Adrenal gland (tissue), 5 donors: ENCODE results near the gene WDR45.

Experiments
- POLR2A ChIP-seq, 2 donors: fragments of 450-650 bp; IDR thresholded peaks; one replicate each; pipeline ENCODE4 v1.6.1; 2017; ENCODE audit warnings: antibody characterized with exemption in 2 of 2, mild to moderate bottlenecking in 2 of 2, moderate library complexity in 1 of 2
- TF ChIP-seq, protein P1 (sequence below), 6 experiments: fragments of 450-650 bp in 4 of 6; fragments of 200-600 bp in 2 of 6; sonication (generic) in 1 of 6; IDR thresholded peaks; 1 replicate in 5 of 6; 2 replicates in 1 of 6; pipeline versions ENCODE4 v1.5.1 to v1.8.0; 2016 to 2021; ENCODE audit warnings: antibody characterized with exemption in 6 of 6, mild to moderate bottlenecking in 2 of 6, moderate library complexity in 1 of 6
- donor health status: DM: no; HTN: no; CAD: no.

DNA sequence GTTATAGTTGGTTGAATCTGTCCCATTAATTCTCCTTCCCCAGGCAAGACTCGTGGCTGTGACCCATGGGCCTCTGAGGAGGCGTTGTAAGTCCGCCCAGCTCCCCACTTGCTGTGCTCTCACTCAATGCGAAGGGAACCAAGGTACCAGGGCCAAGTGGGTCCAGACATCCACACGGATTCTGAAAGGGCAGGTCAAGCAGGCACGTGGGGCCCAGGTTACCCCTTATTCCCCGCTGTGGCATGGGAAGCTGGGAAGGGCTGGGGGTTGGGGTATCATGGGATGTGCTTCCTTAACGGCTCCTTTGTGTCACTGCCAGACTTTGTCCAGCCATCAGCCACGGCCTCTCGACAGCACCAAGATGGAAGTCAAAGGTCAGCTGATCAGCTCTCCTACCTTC, 17.8 kb downstream of the WDR45 start:
- TF ChIP-seq POLR2A (IDR thresholded peaks at IDR 0.05), result no peak
- TF ChIP-seq, protein P1, sequence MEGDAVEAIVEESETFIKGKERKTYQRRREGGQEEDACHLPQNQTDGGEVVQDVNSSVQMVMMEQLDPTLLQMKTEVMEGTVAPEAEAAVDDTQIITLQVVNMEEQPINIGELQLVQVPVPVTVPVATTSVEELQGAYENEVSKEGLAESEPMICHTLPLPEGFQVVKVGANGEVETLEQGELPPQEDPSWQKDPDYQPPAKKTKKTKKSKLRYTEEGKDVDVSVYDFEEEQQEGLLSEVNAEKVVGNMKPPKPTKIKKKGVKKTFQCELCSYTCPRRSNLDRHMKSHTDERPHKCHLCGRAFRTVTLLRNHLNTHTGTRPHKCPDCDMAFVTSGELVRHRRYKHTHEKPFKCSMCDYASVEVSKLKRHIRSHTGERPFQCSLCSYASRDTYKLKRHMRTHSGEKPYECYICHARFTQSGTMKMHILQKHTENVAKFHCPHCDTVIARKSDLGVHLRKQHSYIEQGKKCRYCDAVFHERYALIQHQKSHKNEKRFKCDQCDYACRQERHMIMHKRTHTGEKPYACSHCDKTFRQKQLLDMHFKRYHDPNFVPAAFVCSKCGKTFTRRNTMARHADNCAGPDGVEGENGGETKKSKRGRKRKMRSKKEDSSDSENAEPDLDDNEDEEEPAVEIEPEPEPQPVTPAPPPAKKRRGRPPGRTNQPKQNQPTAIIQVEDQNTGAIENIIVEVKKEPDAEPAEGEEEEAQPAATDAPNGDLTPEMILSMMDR (IDR thresholded peaks at IDR 0.05), result no peak
